LNCAP (cell line): Measurements from ENCODE around the gene PITX1.

Source experiments
- TF ChIP-seq, protein P1 (sequence below): fragments of 450-650 bp; IDR thresholded peaks from 2 replicates; pipeline ENCODE4 v1.5.1; 2017; ENCODE audit warnings: mild to moderate bottlenecking

The PITX1 gene

DNA sequence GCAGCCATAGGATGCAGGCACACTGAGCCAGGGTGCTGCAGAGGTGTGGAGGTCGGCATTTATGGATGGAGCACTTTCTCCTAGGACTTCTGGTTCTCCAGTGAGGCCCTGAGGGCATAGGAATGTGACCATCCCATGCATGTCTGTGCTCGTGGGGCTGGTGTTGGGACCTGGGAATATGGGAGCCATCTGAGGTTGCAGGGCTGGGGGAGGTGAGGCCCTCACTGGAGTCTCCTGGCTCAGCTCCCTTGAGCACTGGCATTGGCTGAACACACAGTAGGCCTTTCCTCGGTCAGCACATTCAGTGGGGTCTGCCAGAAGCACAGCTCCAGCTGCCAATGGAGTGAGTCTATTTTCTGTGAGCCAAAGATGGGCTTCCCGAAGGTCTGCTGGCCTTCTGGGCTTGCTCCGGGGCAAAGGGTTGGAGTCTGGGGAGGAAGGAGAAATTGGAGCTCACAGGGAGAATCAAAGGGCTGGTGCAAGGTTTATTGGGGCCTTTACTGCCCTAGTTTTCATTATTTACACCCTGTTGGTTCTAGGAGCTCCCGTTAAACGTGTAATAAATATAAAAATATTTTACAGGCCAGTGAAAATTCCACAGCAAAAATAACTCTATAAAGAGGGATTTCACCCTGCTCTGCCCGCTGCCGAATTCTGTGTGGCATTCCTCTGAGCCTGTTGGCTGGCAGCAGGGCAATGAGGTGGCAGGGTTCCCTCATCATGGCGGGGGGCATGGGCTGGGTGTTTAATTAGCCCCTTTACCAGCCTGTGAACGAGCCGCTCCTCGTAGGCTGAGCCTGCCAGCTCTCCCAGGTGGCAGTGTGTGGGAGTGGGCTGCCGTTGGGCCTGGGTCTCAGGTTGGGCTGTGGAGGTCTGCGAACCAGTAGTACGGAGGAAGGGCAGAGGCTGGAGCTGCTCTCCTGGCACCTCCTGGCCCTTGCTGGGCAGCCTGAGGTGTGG, 31.6 kb upstream of the PITX1 start:
- TF ChIP-seq, protein P1, sequence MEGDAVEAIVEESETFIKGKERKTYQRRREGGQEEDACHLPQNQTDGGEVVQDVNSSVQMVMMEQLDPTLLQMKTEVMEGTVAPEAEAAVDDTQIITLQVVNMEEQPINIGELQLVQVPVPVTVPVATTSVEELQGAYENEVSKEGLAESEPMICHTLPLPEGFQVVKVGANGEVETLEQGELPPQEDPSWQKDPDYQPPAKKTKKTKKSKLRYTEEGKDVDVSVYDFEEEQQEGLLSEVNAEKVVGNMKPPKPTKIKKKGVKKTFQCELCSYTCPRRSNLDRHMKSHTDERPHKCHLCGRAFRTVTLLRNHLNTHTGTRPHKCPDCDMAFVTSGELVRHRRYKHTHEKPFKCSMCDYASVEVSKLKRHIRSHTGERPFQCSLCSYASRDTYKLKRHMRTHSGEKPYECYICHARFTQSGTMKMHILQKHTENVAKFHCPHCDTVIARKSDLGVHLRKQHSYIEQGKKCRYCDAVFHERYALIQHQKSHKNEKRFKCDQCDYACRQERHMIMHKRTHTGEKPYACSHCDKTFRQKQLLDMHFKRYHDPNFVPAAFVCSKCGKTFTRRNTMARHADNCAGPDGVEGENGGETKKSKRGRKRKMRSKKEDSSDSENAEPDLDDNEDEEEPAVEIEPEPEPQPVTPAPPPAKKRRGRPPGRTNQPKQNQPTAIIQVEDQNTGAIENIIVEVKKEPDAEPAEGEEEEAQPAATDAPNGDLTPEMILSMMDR = no peak

GRCh38 chr5:135064235-135064570, 30.2 kb upstream of the PITX1 start:
- TF ChIP-seq, protein P1 = no peak

- TF ChIP-seq, protein P1 = no peak
These were observed 29.6 kb upstream of the PITX1 start for GRCh38 chr5:135063511-135064234.

- TF ChIP-seq, protein P1 = no peak
These were observed 29.0 kb upstream of the PITX1 start for GRCh38 chr5:135063056-135063445.

GRCh38 chr5:135062216-135063055, 28.4 kb upstream of the PITX1 start:
- TF ChIP-seq, protein P1 = no peak

DNA sequence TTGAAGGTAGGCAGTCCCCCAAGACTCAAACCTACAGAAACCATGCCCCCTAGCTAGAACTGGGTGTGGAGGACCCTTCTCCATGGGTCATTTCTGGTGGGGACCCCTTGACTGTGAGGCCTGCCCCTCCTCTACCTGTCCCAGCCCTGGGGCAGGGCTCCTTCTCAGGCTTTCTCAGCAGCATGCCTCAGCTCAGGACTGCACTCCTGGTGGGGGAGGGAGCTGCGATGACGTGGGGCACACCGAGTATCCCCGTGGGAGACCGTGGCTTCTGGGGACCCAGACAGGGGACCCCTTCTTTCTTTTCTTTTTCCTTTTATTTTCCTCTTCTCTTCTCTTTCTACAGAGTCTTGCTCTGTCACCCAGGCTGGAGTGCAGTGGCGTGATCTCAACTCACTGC, 27.0 kb upstream of the PITX1 start:
- TF ChIP-seq, protein P1 = no peak

DNA sequence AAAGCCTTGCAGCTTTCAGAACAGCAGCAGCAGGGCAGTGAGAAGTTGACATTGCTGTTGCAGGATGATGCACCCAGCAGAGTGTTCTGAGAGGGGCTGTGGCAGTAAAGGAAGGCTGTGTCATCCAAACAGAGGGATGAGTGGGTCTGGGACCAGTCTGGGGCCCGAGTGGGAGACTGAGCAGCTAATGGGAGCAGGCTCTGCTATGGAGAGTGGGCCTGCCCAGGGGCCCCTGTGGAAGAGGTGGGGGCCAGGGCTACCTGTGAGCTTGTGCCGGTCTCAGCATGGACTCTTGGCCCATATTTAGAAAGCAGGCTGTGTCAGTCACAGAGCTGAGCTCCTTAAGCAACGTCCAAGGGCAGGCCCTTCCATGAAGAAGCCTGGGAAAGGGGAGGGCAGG, 26.0 kb upstream of the PITX1 start:
- TF ChIP-seq, protein P1 = no peak
